GM19455 (cell line): ENCODE measurements around the gene UPP2.

Experiments
- ATAC-seq: cut with Tn5 transposase; IDR thresholded peaks from one replicate; pipeline ENCODE4 v1.9.1; 2021; ENCODE audit not compliant: unreplicated experiment

Gene UPP2

GRCh38 chr2:158104903-158105302, 3.2 kb downstream of the UPP2 start:
- ATAC-seq = no peak

- ATAC-seq = no peak
Observed at GRCh38 chr2:158112992-158113391, 11.3 kb downstream of the UPP2 start.

GRCh38 chr2:158113741-158114295, 12.1 kb downstream of the UPP2 start:
- no peak for ATAC-seq

- no peak for ATAC-seq
Observed at GRCh38 chr2:158114516-158114915, 12.8 kb downstream of the UPP2 start.

GRCh38 chr2:158115202-158115767, 13.6 kb downstream of the UPP2 start:
- no peak for ATAC-seq

- no peak for ATAC-seq
Observed at GRCh38 chr2:158116936-158117335, 15.3 kb downstream of the UPP2 start.

GRCh38 chr2:158120102-158120501, 18.4 kb downstream of the UPP2 start:
- ATAC-seq = no peak

- no peak for ATAC-seq
Observed at GRCh38 chr2:158120664-158121641, 19.3 kb downstream of the UPP2 start.

- no peak for ATAC-seq
Observed at GRCh38 chr2:158124896-158125295, 23.2 kb downstream of the UPP2 start.

GRCh38 chr2:158125756-158126498, 24.3 kb downstream of the UPP2 start:
- ATAC-seq = no peak

- no peak for ATAC-seq
Observed at GRCh38 chr2:158127380-158127804, 25.7 kb downstream of the UPP2 start.

- ATAC-seq = no peak
Observed at GRCh38 chr2:158128168-158128973, 26.7 kb downstream of the UPP2 start.

- no peak for ATAC-seq
Observed at GRCh38 chr2:158129037-158129436, 27.4 kb downstream of the UPP2 start.

GRCh38 chr2:158130832-158131473, 29.3 kb downstream of the UPP2 start:
- ATAC-seq = no peak

- ATAC-seq = no peak
Observed at GRCh38 chr2:158131483-158131912, 29.8 kb downstream of the UPP2 start.

GRCh38 chr2:158131919-158132566, 30.4 kb downstream of the UPP2 start:
- ATAC-seq = no peak

GRCh38 chr2:158134055-158134454, 32.4 kb downstream of the UPP2 start:
- no peak for ATAC-seq

- no peak for ATAC-seq
Observed at GRCh38 chr2:158134655-158135054, 33.0 kb downstream of the UPP2 start.

- ATAC-seq = no peak
Observed at GRCh38 chr2:158135096-158135495, 33.4 kb downstream of the UPP2 start.
